RPMI8226 (cell line): Measurements from ENCODE around the gene ZNF45.
A peak's percentile ranks its signal among the peaks of the same experiment; 100 is the strongest.
"Not testable (repeated sequence)": the region's sequence is repeated elsewhere in the genome, so short reads cannot be mapped to it uniquely, and the experiment has no call there.

Experiments
- DNase-seq: peaks from one replicate; pipeline ENCODE4 v3.0.0-alpha.2; 2015

ZNF45 gene

GRCh38 chr19:43934985-43935708 lies at the start of gene ZNF45:
Gene ZNF45 (minus strand): TSS chr19:43935282. CDS start chr19:43922185, 13,097 bp downstream.
- peak; percentile 89 for DNase-seq

GRCh38 chr19:43984687-43985000 lies 49.6 kb upstream of the ZNF45 start:
- no peak for DNase-seq

GRCh38 chr19:43983912-43984686 lies 49.0 kb upstream of the ZNF45 start, which contains the start of gene ZNF155:
Gene ZNF155 (plus strand): TSS chr19:43984188. CDS start chr19:43988544, 4,356 bp downstream.
- DNase-seq = peak; percentile 73

GRCh38 chr19:43983544-43983911 lies 48.4 kb upstream of the ZNF45 start:
- DNase-seq = no peak

GRCh38 chr19:43976732-43977131 lies 41.6 kb upstream of the ZNF45 start:
- no peak for DNase-seq

GRCh38 chr19:43966079-43966694 lies 31.1 kb upstream of the ZNF45 start:
- no peak for DNase-seq

- DNase-seq = no peak
These were observed 25.3 kb upstream of the ZNF45 start for GRCh38 chr19:43960411-43960810.

GRCh38 chr19:43957891-43958290 lies 22.8 kb upstream of the ZNF45 start:
- DNase-seq = no peak

GRCh38 chr19:43956827-43957226 lies 21.7 kb upstream of the ZNF45 start:
- DNase-seq = peak; percentile 3

GRCh38 chr19:43950834-43951645 lies 16.0 kb upstream of the ZNF45 start, which contains the start of gene ZNF221:
Gene ZNF221 (plus strand): TSS chr19:43951228. CDS start chr19:43962727, 11,499 bp downstream.
- DNase-seq = peak; percentile 84

GRCh38 chr19:43949803-43950202 lies 14.7 kb upstream of the ZNF45 start:
- DNase-seq = not testable (repeated sequence)

GRCh38 chr19:43947412-43947811 lies 12.3 kb upstream of the ZNF45 start:
- not testable (repeated sequence) for DNase-seq

GRCh38 chr19:43941209-43941608 lies 6.1 kb upstream of the ZNF45 start:
- no peak for DNase-seq

- DNase-seq = no peak
These were observed 5.6 kb upstream of the ZNF45 start for GRCh38 chr19:43940719-43941118.

GRCh38 chr19:43939557-43940260 lies 4.6 kb upstream of the ZNF45 start:
- DNase-seq = no peak

GRCh38 chr19:43936188-43936587 lies 1.1 kb upstream of the ZNF45 start:
- no peak for DNase-seq

GRCh38 chr19:43934055-43934984 lies 762 bp downstream of the ZNF45 start:
- no peak for DNase-seq

GRCh38 chr19:43928820-43929219 lies 6.3 kb downstream of the ZNF45 start:
- no peak for DNase-seq

- DNase-seq = no peak
These were observed 11.2 kb downstream of the ZNF45 start for GRCh38 chr19:43923875-43924274.

GRCh38 chr19:43914051-43914450 lies 21.0 kb downstream of the ZNF45 start:
- no peak for DNase-seq

- no peak for DNase-seq
These were observed 21.7 kb downstream of the ZNF45 start for GRCh38 chr19:43913383-43913782.
